WERI-Rb-1 (cell line): ENCODE measurements around the gene PINK1.

Experiments
- DNase-seq: peaks from one replicate; pipeline ENCODE4 v3.0.0-alpha.2; 2020
- H3K27ac ChIP-seq: fragments of 250-450 bp; sonication (Bioruptor Pico); 2 replicates; pipeline ENCODE4 v1.5.1; 2020; ENCODE audit warnings: mild to moderate bottlenecking, moderate library complexity
- H3K27me3 ChIP-seq: fragments of 250-450 bp; sonication (Bioruptor Pico); 2 replicates; pipeline ENCODE4 v1.5.1; 2021; ENCODE audit warnings: mild to moderate bottlenecking, low read depth, moderate library complexity; ENCODE audit not compliant: insufficient read depth, severe bottlenecking
- H3K36me3 ChIP-seq: fragments of 250-450 bp; sonication (Bioruptor Pico); 2 replicates; pipeline ENCODE4 v1.5.1; 2020; ENCODE audit warnings: mild to moderate bottlenecking, moderate library complexity
- H3K4me3 ChIP-seq: 2 replicates; pipeline ENCODE4 v1.5.1; 2011; ENCODE audit warnings: low read depth, mild to moderate bottlenecking, control low read depth, low read length
- H3K9me3 ChIP-seq: fragments of 250-450 bp; sonication (Bioruptor Pico); 2 replicates; pipeline ENCODE4 v1.5.1; 2021; ENCODE audit warnings: mild to moderate bottlenecking, moderate library complexity; ENCODE audit not compliant: severe bottlenecking
- CTCF ChIP-seq: IDR thresholded peaks from 2 replicates; pipeline ENCODE4 v1.5.1; 2011; ENCODE audit warnings: low read depth, mild to moderate bottlenecking, control low read depth, inconsistent platforms, low read length

Gene PINK1

DNA sequence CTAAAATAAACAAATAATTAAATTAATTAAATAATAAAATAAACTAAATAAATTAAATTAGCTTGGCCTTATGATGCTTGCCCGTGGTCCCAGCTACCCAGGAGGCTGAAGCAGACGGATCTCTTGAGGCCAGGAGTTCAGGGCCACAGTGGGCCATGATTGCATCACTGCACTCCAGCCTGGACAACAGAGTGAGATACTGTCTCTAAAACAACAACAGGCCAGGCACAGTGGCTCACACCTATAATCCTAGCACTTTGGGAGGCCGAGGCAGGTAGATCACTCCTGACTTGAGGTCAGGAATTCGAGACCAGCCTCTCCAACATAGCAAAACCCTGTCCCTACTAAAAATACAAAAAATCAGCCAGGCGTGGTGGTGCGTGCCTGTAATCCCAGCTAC is 12.2 kb upstream of the PINK1 start:
- no peak for TF ChIP-seq CTCF
- H3K27ac ChIP-seq, result no peak overlapping the region
- H3K9me3 ChIP-seq, result no peaks in the 10 kb centered on the region
- H3K4me3 ChIP-seq, result no peak overlapping the region
- no peak for DNase-seq
- H3K27me3 ChIP-seq, result no peaks in the 10 kb centered on the region
- no peaks in the 10 kb centered on the region for H3K36me3 ChIP-seq

- Histone ChIP-seq H3K4me3 (no peak overlapping the region), H3K27me3 (no peaks in the 10 kb centered on the region), H3K36me3 (no peaks in the 10 kb centered on the region), H3K9me3 (peaks cover 4% of the 10 kb centered on the region), H3K27ac (no peak overlapping the region)
- no peak for DNase-seq
- TF ChIP-seq CTCF, result no peak
Observed at GRCh38 chr1:20624709-20625108, 8.5 kb upstream of the PINK1 start.

DNA sequence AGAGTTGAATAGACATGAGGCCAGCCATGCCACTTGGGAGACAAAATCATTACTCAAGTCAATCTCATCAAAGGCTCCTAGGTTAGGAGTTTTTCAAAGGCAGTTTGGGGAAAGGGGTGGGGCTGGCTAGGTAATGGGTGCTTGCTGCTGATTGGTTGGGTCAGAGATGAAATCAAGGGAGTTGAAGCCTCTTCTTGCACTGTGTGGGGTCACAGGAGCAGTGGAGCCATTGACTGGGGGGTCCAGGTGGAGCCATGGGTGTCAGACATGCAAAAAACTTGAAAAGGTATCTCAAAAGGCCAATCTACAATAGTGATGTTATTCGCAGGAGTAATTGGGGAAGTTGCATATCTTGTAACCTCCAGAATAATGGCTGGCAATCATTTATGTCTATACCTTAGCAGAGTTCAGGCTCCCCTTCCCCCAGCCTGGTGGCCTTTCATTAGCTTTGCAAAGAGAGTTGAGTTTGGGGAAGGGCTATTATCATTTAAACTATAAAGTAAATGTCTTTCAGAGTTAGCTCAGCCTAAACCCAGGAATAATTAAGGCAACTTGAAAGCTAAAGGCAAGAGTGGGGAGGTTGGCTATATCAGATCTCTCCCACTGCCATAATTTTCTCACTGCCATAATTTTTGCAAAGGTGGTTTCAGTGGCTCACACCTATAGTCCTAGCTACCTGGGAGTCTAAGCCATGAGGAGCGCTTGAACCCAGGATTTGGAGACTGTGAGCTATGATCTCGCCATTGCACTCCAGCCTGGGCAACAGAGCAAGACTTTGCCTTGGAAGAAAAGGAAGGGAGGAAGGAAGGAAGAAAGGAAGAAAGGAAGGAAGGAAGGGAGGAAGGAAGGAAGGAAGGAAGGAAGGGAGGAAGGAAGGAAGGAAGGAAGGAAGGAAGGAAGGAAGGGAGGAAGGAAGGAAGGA is 7.8 kb upstream of the PINK1 start:
- Histone ChIP-seq H3K36me3 (no peaks in the 10 kb centered on the region), H3K4me3 (no peak overlapping the region), H3K27me3 (no peaks in the 10 kb centered on the region), H3K9me3 (peaks cover 4% of the 10 kb centered on the region), H3K27ac (no peak overlapping the region)
- DNase-seq, result no peak
- TF ChIP-seq CTCF, result no peak

DNA sequence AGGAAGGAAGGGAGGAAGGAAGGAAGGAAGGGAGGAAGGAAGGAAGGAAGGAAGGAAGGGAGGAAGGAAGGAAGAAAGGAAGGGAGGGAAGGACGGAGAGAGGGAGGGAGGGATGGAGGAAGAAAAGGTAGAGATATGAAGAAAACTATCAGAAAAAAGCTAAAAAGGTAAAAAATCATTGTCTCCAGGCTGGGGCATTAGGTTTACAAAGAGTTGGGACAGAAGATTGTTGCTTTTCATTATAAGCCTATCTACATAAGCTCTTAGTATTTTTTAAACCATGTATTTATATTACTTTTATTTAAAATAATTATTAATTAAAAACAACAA is 7.2 kb upstream of the PINK1 start:
- Histone ChIP-seq H3K9me3 (peaks cover 4% of the 10 kb centered on the region), H3K27me3 (no peaks in the 10 kb centered on the region), H3K36me3 (no peaks in the 10 kb centered on the region), H3K4me3 (no peak overlapping the region), H3K27ac (no peak overlapping the region)
- no peak for DNase-seq
- no peak for TF ChIP-seq CTCF

GRCh38 chr1:20626524-20626923 is 6.7 kb upstream of the PINK1 start:
- H3K27ac ChIP-seq, result no peak overlapping the region
- no peak for DNase-seq
- no peak for TF ChIP-seq CTCF
- H3K9me3 ChIP-seq, result peaks cover 4% of the 10 kb centered on the region
- H3K27me3 ChIP-seq, result no peaks in the 10 kb centered on the region
- H3K36me3 ChIP-seq, result no peaks in the 10 kb centered on the region
- H3K4me3 ChIP-seq, result no peak overlapping the region

- H3K36me3 ChIP-seq, result no peaks in the 10 kb centered on the region
- TF ChIP-seq CTCF, result no peak
Observed at GRCh38 chr1:20630729-20631128, 2.5 kb upstream of the PINK1 start.

More at GRCh38 chr1:20630729-20631128, 2.5 kb upstream of the PINK1 start:
- H3K27me3 ChIP-seq, result no peaks in the 10 kb centered on the region
- H3K27ac ChIP-seq, result no peak overlapping the region
- H3K4me3 ChIP-seq, result no peak overlapping the region
- DNase-seq, result no peak
- H3K9me3 ChIP-seq, result peaks cover 4% of the 10 kb centered on the region
